Fibroblast of pulmonary artery (primary cell): ENCODE measurements around the gene MICAL2.

Experiments
- DNase-seq: peaks from one replicate; pipeline ENCODE4 v3.0.0-alpha.2; 2010; ENCODE audit warnings: low read depth
- H3K4me3 ChIP-seq: replicated peaks from 2 replicates; pipeline ENCODE4 v1.5.1; 2011; ENCODE audit warnings: low read depth, mild to moderate bottlenecking, control low read depth, low read length, moderate library complexity
- CTCF ChIP-seq: IDR thresholded peaks from 2 replicates; pipeline ENCODE4 v1.5.1; 2011; ENCODE audit warnings: mild to moderate bottlenecking, control low read depth, low read length, inconsistent platforms; ENCODE audit errors: missing control alignments

Gene MICAL2

GRCh38 chr11:12200991-12201985 is 90.9 kb downstream of the MICAL2 start:
- H3K4me3 ChIP-seq, result no peak overlapping the region
- no peak for TF ChIP-seq CTCF
- DNase-seq, result peak; percentile 97

- DNase-seq, result no peak
- no peak overlapping the region for H3K4me3 ChIP-seq
- TF ChIP-seq CTCF, result no peak
Measured at GRCh38 chr11:12202661-12203310, 92.4 kb downstream of the MICAL2 start.

- H3K4me3 ChIP-seq, result no peak overlapping the region
- no peak for TF ChIP-seq CTCF
- no peak for DNase-seq
Measured at GRCh38 chr11:12204506-12204905, 94.1 kb downstream of the MICAL2 start.

- H3K4me3 ChIP-seq, result no peak overlapping the region
- peak; percentile 64 for DNase-seq
- TF ChIP-seq CTCF, result no peak
Measured at GRCh38 chr11:12205330-12205729, 94.9 kb downstream of the MICAL2 start.

GRCh38 chr11:12206529-12206928 is 96.1 kb downstream of the MICAL2 start:
- no peak for DNase-seq
- no peak for TF ChIP-seq CTCF
- no peak overlapping the region for H3K4me3 ChIP-seq

- H3K4me3 ChIP-seq, result no peak overlapping the region
- DNase-seq, result peak; percentile 43
- TF ChIP-seq CTCF, result no peak
Measured at GRCh38 chr11:12207384-12208150, 97.2 kb downstream of the MICAL2 start.
